H1 (cell line): ENCODE results near the gene RFX6. TPM values are rescaled to one million over a fixed set of nuclear protein-coding genes. Genes with fewer than 3 reads are reported as not detected.

Experiments
- CTCF ChIA-PET: fragments of 300-600 bp; sonication (Branson Sonifier 250); formaldehyde crosslinking; loops from one replicate; lab custom pipeline; 2021; ENCODE audit not compliant: partially characterized antibody; lab: Charles Lee
- POLR2A ChIA-PET: fragments of 300-600 bp; sonication (Branson Sonifier 250); formaldehyde crosslinking; loops from one replicate; lab custom pipeline; 2021; ENCODE audit warnings: inconsistent platforms; ENCODE audit not compliant: partially characterized antibody; lab: Charles Lee
- DNase-seq, 2 experiments: peaks; one replicate each; pipeline versions ENCODE4 v3.0.0 to v3.0.0-alpha.2; 2010 to 2022; ENCODE audit warnings: low spot score in 2 of 2, low read depth in 1 of 2, mixed read lengths in 1 of 2
- FAIRE-seq: peaks from 2 replicates; lab custom pipeline; 2011; peaks lifted over from hg19 to GRCh38; lab: Jason Lieb, UNC
- H2AFZ ChIP-seq: 2 replicates; pipeline ENCODE4 v1.8.1; 2012; ENCODE audit warnings: low read length, inconsistent platforms
- H2AK5ac ChIP-seq: 2 replicates; pipeline ENCODE4 v1.6.1; 2013; ENCODE audit warnings: low read depth, low read length
- H2BK120ac ChIP-seq: replicated peaks from 2 replicates; pipeline ENCODE3; 2013; ENCODE audit warnings: low read depth, low read length, inconsistent platforms
- H2BK12ac ChIP-seq: 2 replicates; pipeline ENCODE4 v1.6.1; 2013; ENCODE audit warnings: low read depth, low read length
- H2BK15ac ChIP-seq: 2 replicates; pipeline ENCODE4 v1.6.1; 2013; ENCODE audit warnings: low read length
- H2BK20ac ChIP-seq: 2 replicates; pipeline ENCODE4 v1.6.1; 2013; ENCODE audit warnings: low read length
- H2BK5ac ChIP-seq: 2 replicates; pipeline ENCODE4 v1.6.1; 2013; ENCODE audit warnings: low read depth, low read length
- H3K14ac ChIP-seq: 2 replicates; pipeline ENCODE4 v1.6.1; 2013; ENCODE audit warnings: inconsistent platforms; ENCODE audit not compliant: insufficient read length
- H3K18ac ChIP-seq: 2 replicates; pipeline ENCODE4 v1.6.1; 2013; ENCODE audit warnings: low read length; ENCODE audit errors: extremely low read depth
- H3K23ac ChIP-seq: 2 replicates; pipeline ENCODE4 v1.6.1; 2013; ENCODE audit warnings: inconsistent platforms; ENCODE audit not compliant: insufficient read length
- H3K23me2 ChIP-seq: 2 replicates; pipeline ENCODE4 v1.6.1; 2013; ENCODE audit warnings: low read depth, low read length
- H3K27ac ChIP-seq: 2 replicates; pipeline ENCODE4 v1.6.1; 2011; ENCODE audit warnings: low read depth, low read length, inconsistent platforms
- H3K27me3 ChIP-seq, 4 experiments: replicated peaks in 1 of 4; 1 replicate in 1 of 4; 2 replicates in 3 of 4; pipeline versions ENCODE4 v1.6.1 to v1.8.1; 2011 to 2013; ENCODE audit warnings: low read length in 3 of 4, mild to moderate bottlenecking in 3 of 4, inconsistent platforms in 2 of 4, mixed read lengths in 2 of 4, moderate library complexity in 1 of 4; ENCODE audit not compliant: control insufficient read depth in 3 of 4, insufficient read depth in 3 of 4; ENCODE audit errors: extremely low read depth in 1 of 4
- H3K36me3 ChIP-seq, 4 experiments: 2 replicates each; pipeline versions ENCODE4 v1.6.1 to v1.8.1; 2011 to 2013; ENCODE audit warnings: mild to moderate bottlenecking in 4 of 4, low read length in 3 of 4, moderate library complexity in 2 of 4, control low read depth in 1 of 4, inconsistent platforms in 1 of 4; ENCODE audit not compliant: insufficient read depth in 4 of 4, control insufficient read depth in 2 of 4
- H3K4ac ChIP-seq: replicated peaks from 2 replicates; pipeline ENCODE3; 2013; ENCODE audit warnings: low read length, low read depth, mixed read lengths, inconsistent platforms; ENCODE audit not compliant: insufficient read length
- H3K4me1 ChIP-seq, 4 experiments: replicated peaks in 1 of 4; 1 replicate in 1 of 4; 2 replicates in 3 of 4; pipeline versions ENCODE4 v1.6.1 to v1.8.1; 2011 to 2013; ENCODE audit warnings: low read length in 3 of 4, inconsistent platforms in 2 of 4, mixed read lengths in 1 of 4; ENCODE audit not compliant: insufficient read depth in 4 of 4, control insufficient read depth in 3 of 4
- H3K4me2 ChIP-seq, 2 experiments: 2 replicates each; pipeline versions ENCODE4 v1.6.1 to v1.8.1; 2011 to 2013; ENCODE audit warnings: low read depth in 2 of 2, low read length in 2 of 2, control low read depth in 1 of 2, inconsistent platforms in 1 of 2, mild to moderate bottlenecking in 1 of 2; ENCODE audit not compliant: insufficient read depth in 1 of 2
- H3K4me3 ChIP-seq, 4 experiments: fragments of 200-600, 300-600 bp in 1 of 4; sonication (generic), shearing (Covaris generic), sonication (Bioruptor Twin) in 1 of 4; 2 replicates each; pipeline versions ENCODE4 v1.5.1 to v1.8.1; 2011 to 2016; ENCODE audit warnings: low read length in 4 of 4, low read depth in 3 of 4, control low read depth in 2 of 4, inconsistent platforms in 2 of 4, mild to moderate bottlenecking in 2 of 4, mixed read lengths in 1 of 4, moderate library complexity in 1 of 4; ENCODE audit not compliant: insufficient read depth in 2 of 4; ENCODE audit errors: extremely low read depth in 1 of 4
- H3K56ac ChIP-seq: replicated peaks from 2 replicates; pipeline ENCODE3; 2013; ENCODE audit warnings: low read depth, mild to moderate bottlenecking, mixed read lengths, low read length, inconsistent platforms; ENCODE audit not compliant: insufficient read length
- H3K79me1 ChIP-seq: 2 replicates; pipeline ENCODE4 v1.6.1; 2013; ENCODE audit warnings: low read depth, low read length, control low read depth
- H3K79me2 ChIP-seq, 2 experiments: 2 replicates each; pipeline versions ENCODE4 v1.6.1 to v1.8.1; 2012 to 2013; ENCODE audit warnings: low read length in 2 of 2, mild to moderate bottlenecking in 2 of 2, inconsistent platforms in 1 of 2; ENCODE audit not compliant: insufficient read depth in 2 of 2, control insufficient read depth in 1 of 2
- H3K9ac ChIP-seq, 4 experiments: replicated peaks in 1 of 4; 1 replicate in 1 of 4; 2 replicates in 3 of 4; pipeline versions ENCODE4 v1.6.1 to v1.8.1; 2011 to 2013; ENCODE audit warnings: low read depth in 3 of 4, low read length in 3 of 4, control low read depth in 2 of 4, mild to moderate bottlenecking in 2 of 4, moderate library complexity in 2 of 4, inconsistent platforms in 1 of 4; ENCODE audit errors: extremely low read depth in 1 of 4
- H3K9me3 ChIP-seq, 2 experiments: 2 replicates each; pipeline versions ENCODE4 v1.6.1 to v1.8.1; 2012 to 2013; ENCODE audit warnings: mild to moderate bottlenecking in 2 of 2, moderate library complexity in 2 of 2, control low read depth in 1 of 2, inconsistent platforms in 1 of 2, low read depth in 1 of 2, low read length in 1 of 2, mixed read lengths in 1 of 2; ENCODE audit not compliant: insufficient read depth in 2 of 2
- H4K20me1 ChIP-seq, 2 experiments: replicated peaks in 1 of 2; 2 replicates each; pipeline versions ENCODE3 to v1.8.1; 2011 to 2013; ENCODE audit warnings: inconsistent platforms in 2 of 2, low read length in 2 of 2, mild to moderate bottlenecking in 1 of 2; ENCODE audit not compliant: insufficient read depth in 2 of 2, control insufficient read depth in 1 of 2
- H4K5ac ChIP-seq: 2 replicates; pipeline ENCODE4 v1.6.1; 2013; ENCODE audit warnings: low read length, low read depth, mixed read lengths, inconsistent platforms; ENCODE audit not compliant: insufficient read length
- H4K8ac ChIP-seq: 2 replicates; pipeline ENCODE4 v1.8.0; 2013; ENCODE audit warnings: mild to moderate bottlenecking, moderate library complexity, low read length, inconsistent platforms; ENCODE audit not compliant: insufficient read depth; ENCODE audit errors: extremely low read depth
- H4K91ac ChIP-seq: replicated peaks from 2 replicates; pipeline ENCODE3; 2013; ENCODE audit warnings: low read length, mixed read lengths, inconsistent platforms; ENCODE audit not compliant: insufficient read length
- CBX5 ChIP-seq: fragments of 300-800, 300-1000 bp; sonication (generic); IDR thresholded peaks from 2 replicates; pipeline ENCODE4 v1.7.1; 2016; ENCODE audit warnings: antibody characterized with exemption, low read length, low read depth
- CHD1 ChIP-seq: IDR thresholded peaks from 2 replicates; pipeline ENCODE4 v1.6.1; 2012; ENCODE audit warnings: low read depth, low read length, improper control_type of control experiment
- FOSL1 ChIP-seq: IDR thresholded peaks from 2 replicates; pipeline ENCODE4 v1.6.1; 2011; ENCODE audit warnings: mild to moderate bottlenecking, low read depth, low read length, moderate library complexity; ENCODE audit not compliant: insufficient read depth
- GABPA ChIP-seq: IDR thresholded peaks from 2 replicates; pipeline ENCODE4 v1.6.1; 2011; ENCODE audit warnings: mild to moderate bottlenecking, low read length, moderate library complexity, borderline replicate concordance; ENCODE audit not compliant: insufficient read depth
- NANOG ChIP-seq: IDR thresholded peaks from 2 replicates; pipeline ENCODE4 v1.6.1; 2011; ENCODE audit warnings: low read length, low read depth, mild to moderate bottlenecking, inconsistent platforms; ENCODE audit not compliant: insufficient read depth, poor library complexity, severe bottlenecking
- SP1 ChIP-seq: IDR thresholded peaks from 2 replicates; pipeline ENCODE4 v1.6.1; 2011; ENCODE audit warnings: low read depth, low read length
- TAF1 ChIP-seq: IDR thresholded peaks from 2 replicates; pipeline ENCODE4 v1.6.1; 2011; ENCODE audit warnings: mild to moderate bottlenecking, low read depth, low read length
- ZNF274 ChIP-seq: IDR thresholded peaks from 2 replicates; pipeline ENCODE4 v1.7.0; 2012; ENCODE audit warnings: low read length, borderline replicate concordance; ENCODE audit errors: extremely low read depth
- WGBS, 2 experiments: shearing (Covaris generic) in 1 of 2; methylation state at CpG; one replicate each; pipeline versions ENCODE4 v1.1.6 to v1.1.7; 2013 to 2015; ENCODE audit warnings: low lambda C conversion rate in 2 of 2, mixed read lengths in 2 of 2, inconsistent platforms in 1 of 2, low coverage in 1 of 2, missing lambda C conversion rate in 1 of 2; ENCODE audit not compliant: insufficient replicate concordance in 2 of 2, insufficient coverage in 1 of 2, insufficient read length in 1 of 2; ENCODE audit errors: extremely low coverage in 1 of 2, missing lambda C conversion rate in 1 of 2; 5-methylcytosine and 5-hydroxymethylcytosine counted together
- polyA plus RNA-seq, 7 experiments: library from polyadenylated mRNA; depleted of rRNA in 3 of 7; stranded (reverse) in 5 of 7; unstranded in 2 of 7; fragments of >200 nt in 5 of 7; fragments of 200-250 nt in 2 of 7; gene quantifications; 1 replicate in 5 of 7; 2 replicates in 1 of 7; 4 replicates in 1 of 7; pipeline versions ENCODE4 v1.2.1 to v1.2.3, GENCODE V29; 2011 to 2013; ENCODE audit warnings: missing spikeins in 2 of 7, mixed read lengths in 2 of 7
- total RNA-seq: library from RNA; stranded (reverse); fragmentation: NEBNext Ultra II Directional; extraction: Animal tissue kit (Norgen Biotek cat#: 25700); gene quantifications from 2 replicates; pipeline ENCODE4 v1.2.1, GENCODE V29; 2021
- TF ChIP-seq, protein P1 (sequence below): IDR thresholded peaks from 2 replicates; pipeline ENCODE4 v1.6.1; 2011; ENCODE audit warnings: low read depth, mild to moderate bottlenecking, low read length; ENCODE audit not compliant: insufficient read depth
- TF ChIP-seq, protein P2 (sequence below): IDR thresholded peaks from 2 replicates; pipeline ENCODE4 v1.6.1; 2012; ENCODE audit warnings: inconsistent platforms
- TF ChIP-seq, protein P3 (sequence below), 3 experiments: IDR thresholded peaks; 1 replicate in 2 of 3; 2 replicates in 1 of 3; pipeline versions ENCODE4 v1.5.1 to v1.6.1; 2011; ENCODE audit warnings: low read length in 3 of 3, mild to moderate bottlenecking in 3 of 3, inconsistent platforms in 2 of 3, low read depth in 1 of 3, moderate library complexity in 1 of 3; ENCODE audit not compliant: insufficient read depth in 1 of 3; ENCODE audit errors: control extremely low read depth in 1 of 3

Gene RFX6
- total and polyA plus RNA-seq, 2 of the 8 experiments (the other 6 are each of a cell fraction or from before 2014, with no cell fraction given), result not detected

DNA sequence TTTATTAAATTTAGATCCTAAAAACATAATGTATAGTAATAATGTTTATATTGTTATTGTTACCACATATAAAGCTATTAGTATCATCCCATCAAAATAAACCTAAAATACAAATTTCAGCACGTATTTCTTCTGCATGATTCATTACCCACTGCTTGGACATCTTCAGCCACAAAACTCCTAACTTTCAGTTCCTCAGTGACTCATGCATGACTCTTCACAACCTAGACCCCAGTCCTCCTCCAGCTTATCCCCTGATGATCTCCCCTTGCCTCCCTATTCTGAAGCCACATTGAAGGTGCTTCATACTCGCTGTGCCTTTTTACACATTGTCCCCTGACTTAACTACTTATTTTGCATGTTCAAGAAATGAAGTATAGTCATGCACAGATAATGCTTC is 37.0 kb upstream of the RFX6 start:
- CTCF ChIA-PET, result interaction anchor here (0.5 kb wide), 1 partner anchor 847 kb away, joined by 3 read pairs; no protein-coding TSS in a partner anchor
- no peak overlapping the region for H2BK120ac ChIP-seq
- H2BK15ac ChIP-seq, result no peak overlapping the region
- no peaks in the 10 kb centered on the region for H3K9me3 ChIP-seq
- H3K23me2 ChIP-seq, result no peaks in the 10 kb centered on the region
- no peaks in the 10 kb centered on the region for H3K4me1 ChIP-seq
- H3K27me3 ChIP-seq, result no peaks in the 10 kb centered on the region
- no peak overlapping the region for H3K23ac ChIP-seq
- H3K79me1 ChIP-seq, result no peaks in the 10 kb centered on the region
- no peaks in the 10 kb centered on the region for H3K36me3 ChIP-seq
- no peak overlapping the region for H3K4me3 ChIP-seq
- no peak overlapping the region for H4K8ac ChIP-seq
- no peak overlapping the region for H4K5ac ChIP-seq
- H3K27ac ChIP-seq, result no peak overlapping the region
- no peak overlapping the region for H2AK5ac ChIP-seq
- no peak overlapping the region for H2BK12ac ChIP-seq
- H2AFZ ChIP-seq, result no peak overlapping the region
- H3K56ac ChIP-seq, result no peak overlapping the region
- H3K9ac ChIP-seq, result no peak overlapping the region
- no peak overlapping the region for H3K4ac ChIP-seq
- no peak overlapping the region for H3K4me2 ChIP-seq
- no peak overlapping the region for H2BK5ac ChIP-seq
- H2BK20ac ChIP-seq, result no peak overlapping the region
- H4K91ac ChIP-seq, result no peak overlapping the region
- H3K79me2 ChIP-seq, result no peaks in the 10 kb centered on the region
- FAIRE-seq (no peak), DNase-seq (no peak)
- H3K18ac ChIP-seq, result no peak overlapping the region
- no peaks in the 10 kb centered on the region for H4K20me1 ChIP-seq
- no peak overlapping the region for H3K14ac ChIP-seq
- POLR2A ChIA-PET, result no interaction called here
- 85% methylated on average over 2 of the region's 2 CpGs; no CpG with 5 or more reads in 1 of the 2 experiments for WGBS, 2 experiments
- TF ChIP-seq CHD1, result no peak
- TF ChIP-seq TAF1, result no peak
- no peak for TF ChIP-seq NANOG
- no peak for TF ChIP-seq FOSL1
- no peak for TF ChIP-seq SP1
- TF ChIP-seq, protein P1, sequence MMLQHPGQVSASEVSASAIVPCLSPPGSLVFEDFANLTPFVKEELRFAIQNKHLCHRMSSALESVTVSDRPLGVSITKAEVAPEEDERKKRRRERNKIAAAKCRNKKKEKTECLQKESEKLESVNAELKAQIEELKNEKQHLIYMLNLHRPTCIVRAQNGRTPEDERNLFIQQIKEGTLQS, result no peak
- no peak for TF ChIP-seq GABPA
- TF ChIP-seq, protein P2, sequence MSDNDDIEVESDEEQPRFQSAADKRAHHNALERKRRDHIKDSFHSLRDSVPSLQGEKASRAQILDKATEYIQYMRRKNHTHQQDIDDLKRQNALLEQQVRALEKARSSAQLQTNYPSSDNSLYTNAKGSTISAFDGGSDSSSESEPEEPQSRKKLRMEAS, result no peak
- TF ChIP-seq ZNF274, result no peak
- TF ChIP-seq CBX5, result no peak
- TF ChIP-seq, protein P3, sequence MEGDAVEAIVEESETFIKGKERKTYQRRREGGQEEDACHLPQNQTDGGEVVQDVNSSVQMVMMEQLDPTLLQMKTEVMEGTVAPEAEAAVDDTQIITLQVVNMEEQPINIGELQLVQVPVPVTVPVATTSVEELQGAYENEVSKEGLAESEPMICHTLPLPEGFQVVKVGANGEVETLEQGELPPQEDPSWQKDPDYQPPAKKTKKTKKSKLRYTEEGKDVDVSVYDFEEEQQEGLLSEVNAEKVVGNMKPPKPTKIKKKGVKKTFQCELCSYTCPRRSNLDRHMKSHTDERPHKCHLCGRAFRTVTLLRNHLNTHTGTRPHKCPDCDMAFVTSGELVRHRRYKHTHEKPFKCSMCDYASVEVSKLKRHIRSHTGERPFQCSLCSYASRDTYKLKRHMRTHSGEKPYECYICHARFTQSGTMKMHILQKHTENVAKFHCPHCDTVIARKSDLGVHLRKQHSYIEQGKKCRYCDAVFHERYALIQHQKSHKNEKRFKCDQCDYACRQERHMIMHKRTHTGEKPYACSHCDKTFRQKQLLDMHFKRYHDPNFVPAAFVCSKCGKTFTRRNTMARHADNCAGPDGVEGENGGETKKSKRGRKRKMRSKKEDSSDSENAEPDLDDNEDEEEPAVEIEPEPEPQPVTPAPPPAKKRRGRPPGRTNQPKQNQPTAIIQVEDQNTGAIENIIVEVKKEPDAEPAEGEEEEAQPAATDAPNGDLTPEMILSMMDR (IDR thresholded peaks at IDR 0.05; ENCODE audit: control extremely low read depth in 1 of 3, insufficient read depth in 1 of 3, low read depth in 1 of 3, low read length in 3 of 3), result no peak
